Stimulated activated CD4-positive, alpha-beta T cell treated with anti-CD3 and anti-CD28 coated beads, Interleukin-4, amount 100 ng/mL, for 4 hours (primary cell): ENCODE measurements around the gene HDAC4.

Experiments
- DNase-seq, 2 experiments: peaks; one replicate each; pipeline ENCODE4 v3.0.0-alpha.2; 2020

The HDAC4 gene

GRCh38 chr2:239246723-239247122 lies 154.1 kb downstream of the HDAC4 start:
- no peak for DNase-seq

GRCh38 chr2:239245872-239246721 lies 154.7 kb downstream of the HDAC4 start:
- no peak for DNase-seq

- no peak for DNase-seq
Observed at GRCh38 chr2:239245107-239245506, 155.7 kb downstream of the HDAC4 start.

- no peak for DNase-seq
Observed at GRCh38 chr2:239244625-239245024, 156.2 kb downstream of the HDAC4 start.

GRCh38 chr2:239241431-239241960 lies 159.3 kb downstream of the HDAC4 start:
- DNase-seq = no peak

GRCh38 chr2:239240414-239240881 lies 160.4 kb downstream of the HDAC4 start:
- DNase-seq = no peak

- no peak for DNase-seq
Observed at GRCh38 chr2:239239607-239240413, 161.0 kb downstream of the HDAC4 start.

- DNase-seq = no peak
Observed at GRCh38 chr2:239238839-239239606, 161.8 kb downstream of the HDAC4 start.

GRCh38 chr2:239238381-239238780 lies 162.4 kb downstream of the HDAC4 start:
- DNase-seq = no peak

GRCh38 chr2:239236808-239237205 lies 164.0 kb downstream of the HDAC4 start:
- no peak for DNase-seq

GRCh38 chr2:239236043-239236807 lies 164.6 kb downstream of the HDAC4 start:
- no peak for DNase-seq

- DNase-seq = no peak
Observed at GRCh38 chr2:239235311-239235710, 165.5 kb downstream of the HDAC4 start.

GRCh38 chr2:239234191-239235175 lies 166.3 kb downstream of the HDAC4 start:
- no peak for DNase-seq

GRCh38 chr2:239233576-239233975 lies 167.2 kb downstream of the HDAC4 start:
- no peak for DNase-seq

GRCh38 chr2:239232195-239232578 lies 168.6 kb downstream of the HDAC4 start:
- DNase-seq = no peak

GRCh38 chr2:239231231-239232194 lies 169.3 kb downstream of the HDAC4 start:
- no peak for DNase-seq

- no peak for DNase-seq
Observed at GRCh38 chr2:239230318-239231052, 170.3 kb downstream of the HDAC4 start.

GRCh38 chr2:239229545-239230279 lies 171.1 kb downstream of the HDAC4 start:
- DNase-seq = no peak
